Activated naive CD4-positive, alpha-beta T cell treated with Interleukin-2 at 50 U/mL for 16 hours (primary cell): Measurements from ENCODE around the gene PDHX.

Source experiments
- DNase-seq: peaks from one replicate; pipeline ENCODE4 v3.0.0-alpha.2; 2020

PDHX gene

GRCh38 chr11:34960277-34960676 is 43.9 kb downstream of the PDHX start:
- DNase-seq, result no peak

- DNase-seq, result no peak
Measured at GRCh38 chr11:34962034-34962433, 45.6 kb downstream of the PDHX start.

- DNase-seq, result no peak
Measured at GRCh38 chr11:34963351-34963750, 46.9 kb downstream of the PDHX start.

- no peak for DNase-seq
Measured at GRCh38 chr11:34964610-34965331, 48.4 kb downstream of the PDHX start.

GRCh38 chr11:34968862-34969261 is 52.4 kb downstream of the PDHX start:
- no peak for DNase-seq

- DNase-seq, result no peak
Measured at GRCh38 chr11:34970033-34970432, 53.6 kb downstream of the PDHX start.

GRCh38 chr11:34970480-34970879 is 54.1 kb downstream of the PDHX start:
- no peak for DNase-seq

GRCh38 chr11:34971928-34972327 is 55.5 kb downstream of the PDHX start:
- DNase-seq, result no peak

GRCh38 chr11:34972366-34972765 is 55.9 kb downstream of the PDHX start:
- DNase-seq, result no peak

- DNase-seq, result no peak
Measured at GRCh38 chr11:34972892-34973291, 56.5 kb downstream of the PDHX start.

- no peak for DNase-seq
Measured at GRCh38 chr11:34975482-34975881, 59.1 kb downstream of the PDHX start.

- no peak for DNase-seq
Measured at GRCh38 chr11:34976496-34977088, 60.2 kb downstream of the PDHX start.

GRCh38 chr11:34977089-34977912 is 60.9 kb downstream of the PDHX start:
- DNase-seq, result no peak

GRCh38 chr11:34978236-34979191 is 62.1 kb downstream of the PDHX start:
- DNase-seq, result no peak

- no peak for DNase-seq
Measured at GRCh38 chr11:34984514-34984913, 68.1 kb downstream of the PDHX start.

- DNase-seq, result no peak
Measured at GRCh38 chr11:34986883-34987520, 70.6 kb downstream of the PDHX start.

GRCh38 chr11:34987617-34988016 is 71.2 kb downstream of the PDHX start:
- no peak for DNase-seq

- DNase-seq, result no peak
Measured at GRCh38 chr11:34988294-34989255, 72.2 kb downstream of the PDHX start.

GRCh38 chr11:34990916-34991315 is 74.5 kb downstream of the PDHX start:
- no peak for DNase-seq

GRCh38 chr11:34994854-34995253 is 78.4 kb downstream of the PDHX start:
- no peak for DNase-seq

- DNase-seq, result no peak
Measured at GRCh38 chr11:34996958-34997357, 80.5 kb downstream of the PDHX start.
